HCT116 (cell line): ENCODE results near the gene EIF2D. TPM values are rescaled to one million over a fixed set of nuclear protein-coding genes. Genes with fewer than 3 reads are reported as not detected.

Source experiments
- ATAC-seq: fragments of 200-7000 bp; cut with Tn5 transposase; 2 replicates; pipeline ENCODE4 v1.9.1; 2020; ENCODE audit warnings: mild to moderate bottlenecking, moderate library complexity
- BruUV-seq: library from RNA; stranded (reverse); fragments of 400-500 nt; replicated peaks from 2 replicates; lab custom pipeline; 2021; lab: Mats Ljungman, UMichigan
- CTCF ChIA-PET: fragments of 300-600 bp; sonication (Branson Sonifier 250); formaldehyde crosslinking; loops from one replicate; lab custom pipeline; 2021; ENCODE audit warnings: antibody characterized with exemption; lab: Charles Lee
- POLR2A ChIA-PET: fragments of 300-600, 350-600 bp; sonication (Branson Sonifier 250); formaldehyde crosslinking; loops from one replicate; lab custom pipeline; 2021; ENCODE audit warnings: antibody characterized with exemption; lab: Charles Lee
- RAD21 ChIA-PET, 2 experiments: fragments of 300-600 bp; sonication (Branson Sonifier 250); formaldehyde crosslinking; loops; one replicate each; lab custom pipeline; 2023; ENCODE audit warnings: low total read pairs in 2 of 2; ENCODE audit not compliant: uncharacterized antibody in 2 of 2, unreplicated experiment in 2 of 2, low non-redundant PET in 1 of 2; lab: Charles Lee
- DNase-seq: peaks from one replicate; pipeline ENCODE4 v3.0.0-alpha.2; 2010; ENCODE audit warnings: low read depth, low spot score
- H2AFZ ChIP-seq: fragments of 200-600 bp; shearing (Covaris generic), sonication (generic); 2 replicates; pipeline ENCODE4 v1.6.1; 2017; ENCODE audit warnings: low read depth, mixed run types, mixed read lengths, antibody characterized with exemption, low read length; ENCODE audit not compliant: poor library complexity, severe bottlenecking
- H3K27ac ChIP-seq: 2 replicates; pipeline ENCODE4 v1.5.1; 2012; ENCODE audit warnings: low read depth, low read length
- H3K27me3 ChIP-seq: fragments of 200-600 bp; sonication (generic); 2 replicates; pipeline ENCODE4 v1.6.1; 2016; ENCODE audit warnings: mixed run types, low read length, mixed read lengths; ENCODE audit not compliant: insufficient read depth
- H3K36me3 ChIP-seq, 2 experiments: fragments of 200-500 bp in 1 of 2; fragments of 200-600 bp in 1 of 2; sonication (Bioruptor generic) in 1 of 2; sonication (generic) in 1 of 2; 2 replicates each; pipeline versions ENCODE4 v1.5.1 to v1.6.1; 2014 to 2016; ENCODE audit warnings: low read length in 2 of 2, inconsistent platforms in 1 of 2, mixed read lengths in 1 of 2, mixed run types in 1 of 2; ENCODE audit not compliant: insufficient read depth in 2 of 2, control insufficient read depth in 1 of 2
- H3K4me1 ChIP-seq, 2 experiments: fragments of 200-600 bp in 1 of 2; sonication (generic) in 1 of 2; 2 replicates each; pipeline versions ENCODE4 v1.5.1 to v1.6.1; 2012 to 2017; ENCODE audit warnings: low read length in 2 of 2, inconsistent platforms in 1 of 2, mild to moderate bottlenecking in 1 of 2, mixed read lengths in 1 of 2, mixed run types in 1 of 2, moderate library complexity in 1 of 2; ENCODE audit not compliant: insufficient read depth in 2 of 2, control insufficient read depth in 1 of 2
- H3K4me2 ChIP-seq: fragments of 200-600 bp; sonication (generic); 2 replicates; pipeline ENCODE4 v1.6.1; 2017; ENCODE audit warnings: mixed run types, low read length, mixed read lengths
- H3K4me3 ChIP-seq, 2 experiments: fragments of 200-600 bp in 1 of 2; sonication (generic) in 1 of 2; replicated peaks in 1 of 2; 2 replicates each; pipeline ENCODE4 v1.5.1; 2011 to 2016; ENCODE audit warnings: low read length in 2 of 2, control low read depth in 1 of 2, low read depth in 1 of 2, mild to moderate bottlenecking in 1 of 2, mixed read lengths in 1 of 2, mixed run types in 1 of 2
- H3K79me2 ChIP-seq: fragments of 200-600 bp; sonication (generic); 2 replicates; pipeline ENCODE4 v1.6.1; 2017; ENCODE audit warnings: mild to moderate bottlenecking, mixed run types, low read length, moderate library complexity, mixed read lengths; ENCODE audit not compliant: insufficient read depth
- H3K9ac ChIP-seq: fragments of 200-600 bp; sonication (generic); 2 replicates; pipeline ENCODE4 v1.6.1; 2016; ENCODE audit warnings: low read length, mixed read lengths
- H3K9me2 ChIP-seq: fragments of 200-600 bp; sonication (generic), shearing (Covaris generic); 2 replicates; pipeline ENCODE4 v1.6.1; 2017; ENCODE audit warnings: mixed run types, mild to moderate bottlenecking, moderate library complexity; ENCODE audit not compliant: insufficient read depth
- H3K9me3 ChIP-seq, 2 experiments: fragments of 200-500 bp in 1 of 2; fragments of 200-600 bp in 1 of 2; sonication (Bioruptor generic) in 1 of 2; sonication (generic) in 1 of 2; 2 replicates each; pipeline ENCODE4 v1.6.1; 2014 to 2017; ENCODE audit warnings: low read length in 2 of 2, mixed read lengths in 2 of 2, inconsistent platforms in 1 of 2, low read depth in 1 of 2, mild to moderate bottlenecking in 1 of 2, mixed run types in 1 of 2, moderate library complexity in 1 of 2; ENCODE audit not compliant: control insufficient read depth in 1 of 2, insufficient read depth in 1 of 2
- H4K20me1 ChIP-seq: fragments of 200-600 bp; sonication (generic), shearing (Covaris generic); 2 replicates; pipeline ENCODE4 v1.6.1; 2017; ENCODE audit warnings: mixed run types, mild to moderate bottlenecking, moderate library complexity; ENCODE audit not compliant: insufficient read depth
- ELF1 ChIP-seq: IDR thresholded peaks from 2 replicates; pipeline ENCODE4 v1.6.1; 2012; ENCODE audit warnings: low read depth, borderline replicate concordance
- POLR2A ChIP-seq: IDR thresholded peaks from 2 replicates; pipeline ENCODE4 v1.7.0; 2011; ENCODE audit warnings: borderline replicate concordance; ENCODE audit not compliant: insufficient read depth, insufficient read length; ENCODE audit errors: extremely low read depth
- SP1 ChIP-seq: IDR thresholded peaks from 2 replicates; pipeline ENCODE4 v1.6.1; 2012; ENCODE audit warnings: low read depth
- TCF7L2 ChIP-seq: IDR thresholded peaks from 2 replicates; pipeline ENCODE4 v1.7.0; 2011; ENCODE audit warnings: borderline replicate concordance, inconsistent platforms; ENCODE audit not compliant: insufficient read depth, insufficient read length; ENCODE audit errors: extremely low read depth
- ZNF274 ChIP-seq: fragments of 200-500 bp; sonication (Bioruptor generic); IDR thresholded peaks from 2 replicates; pipeline ENCODE4 v1.6.1; 2014; ENCODE audit warnings: mild to moderate bottlenecking, low read depth, low read length, inconsistent platforms
- intact Hi-C: fragments of 100-400 bp; cut with micrococcal nuclease; formaldehyde crosslinking; loops from 2 replicates; pipeline ENCODE4 v1.10.0; 2022
- total RNA-seq: library from RNA; stranded (reverse); gene quantifications from one replicate; pipeline ENCODE4 v1.2.1, GENCODE V29; 2021; ENCODE audit not compliant: unreplicated experiment

EIF2D gene
- total RNA-seq, 1 experiment from 2014 or later = 54.8 TPM

- no TSS peak for BruUV-seq
- Histone ChIP-seq H2AFZ (no peak overlapping the region), H3K4me2 (no peak overlapping the region), H3K9me2 (no peaks in the 10 kb centered on the region), H3K4me3 (no peak overlapping the region), H3K9ac (no peak overlapping the region), H3K4me1 (peaks cover 4 to 20% of the 10 kb centered on the region in 2 experiments; a peak in 3 of 4 replicates), H4K20me1 (no peaks in the 10 kb centered on the region), H3K79me2 (no peaks in the 10 kb centered on the region), H3K36me3 (peaks cover 23 to 38% of the 10 kb centered on the region in 2 experiments), H3K27ac (no peak overlapping the region), H3K27me3 (no peaks in the 10 kb centered on the region), H3K9me3 (no peaks in the 10 kb centered on the region)
- ATAC-seq (no peak), DNase-seq (no peak)
- intact Hi-C loops = no loop called here
- CTCF ChIA-PET = interaction anchor here (3.1 kb wide), 1 partner anchor 103 kb away, joined by 10 read pairs; no protein-coding TSS in a partner anchor
- POLR2A ChIA-PET = no interaction called here
- TF ChIP-seq TCF7L2 = no peak
- TF ChIP-seq ZNF274 = no peak
- RAD21 ChIA-PET = no interaction called here
Measured at GRCh38 chr1:206593351-206593925, 18.8 kb downstream of the EIF2D start.

- no peak overlapping the region for H3K4me3 ChIP-seq
- ChIA-PET RAD21 (no interaction called here), POLR2A (no interaction called here), CTCF (interaction anchor here (1.9 to 3.1 kb wide), 2 partner anchors 8 to 101 kb away, joined by 5 to 10 read pairs; no protein-coding TSS in a partner anchor)
- no peak overlapping the region for H3K4me2 ChIP-seq
- no peak for TF ChIP-seq POLR2A
- TF ChIP-seq ELF1 = no peak
- no peak for TF ChIP-seq SP1
- no peaks in the 10 kb centered on the region for H3K27me3 ChIP-seq
- BruUV-seq = no TSS peak
- peaks cover 4 to 20% of the 10 kb centered on the region in 2 experiments; a peak in 3 of 4 replicates for H3K4me1 ChIP-seq
- intact Hi-C loops = no loop called here
- H3K27ac ChIP-seq = no peak overlapping the region
- DNase-seq (no peak), ATAC-seq (no peak)
- H3K36me3 ChIP-seq = peaks cover 19 to 32% of the 10 kb centered on the region in 2 experiments; a peak in 3 of 4 replicates
- H3K9me3 ChIP-seq = no peaks in the 10 kb centered on the region
- H4K20me1 ChIP-seq = no peaks in the 10 kb centered on the region
- no peak overlapping the region for H3K9ac ChIP-seq
- no peak overlapping the region for H2AFZ ChIP-seq
- no peaks in the 10 kb centered on the region for H3K9me2 ChIP-seq
- no peaks in the 10 kb centered on the region for H3K79me2 ChIP-seq
Measured at GRCh38 chr1:206591696-206592095, 20.6 kb downstream of the EIF2D start.
